ENCODE results near the gene MEIOC. TPM values are rescaled to one million over a fixed set of nuclear protein-coding genes. Genes with fewer than 3 reads are reported as not detected.

MEIOC gene
- total RNA-seq, 1 experiment from 2014 or later: 5.0 TPM

DNA sequence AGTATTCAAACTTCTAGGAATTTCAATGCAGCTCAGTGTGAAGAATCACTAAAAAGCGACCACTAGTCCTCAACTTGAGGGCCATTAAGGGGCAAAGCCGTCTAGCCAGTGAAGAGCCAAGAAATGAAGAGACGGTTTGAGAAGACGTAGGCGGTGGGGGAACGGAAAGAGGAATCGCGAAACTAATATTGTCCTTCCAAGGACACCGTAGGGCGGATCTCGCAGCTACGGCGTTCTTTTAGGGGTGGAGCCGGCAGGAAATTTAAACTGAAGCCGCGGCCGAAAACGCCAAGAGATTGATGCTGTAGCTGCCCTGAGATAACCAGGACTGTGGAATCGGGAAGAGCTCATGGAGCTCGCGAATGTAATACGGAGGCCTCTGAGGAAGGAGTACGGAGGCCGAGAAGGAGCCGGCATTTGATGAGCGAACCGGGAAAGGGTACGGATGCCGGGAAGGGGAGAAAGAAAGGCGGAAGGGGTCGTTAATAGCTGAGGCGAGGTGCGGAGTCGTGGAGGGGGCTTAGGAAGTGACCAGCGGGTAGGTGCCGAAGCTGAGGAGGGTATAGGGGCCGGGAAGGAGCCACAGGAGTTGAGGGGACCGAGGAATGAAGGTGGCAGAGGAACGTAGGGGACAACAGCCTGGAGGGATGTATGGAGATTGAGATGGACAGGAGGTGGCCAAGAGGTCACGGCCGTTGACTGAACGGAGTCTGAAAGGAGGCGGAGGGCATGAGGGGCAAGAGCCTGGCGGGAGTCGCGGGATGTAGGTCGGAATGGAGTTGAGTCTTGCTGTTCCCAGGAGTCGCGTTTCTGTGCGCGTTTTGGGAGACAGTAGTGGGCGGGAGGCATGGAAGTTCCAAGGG, 52.4 kb downstream of the MEIOC start, which contains the start of gene DBF4B:
Gene DBF4B, plus strand, starts transcription at position 265 of the 863 bp plus-strand sequence. Its CDS starts 156 bp downstream, at position 421.
- no peaks in the 10 kb centered on the region for H3K9me3 Mint-ChIP-seq
- H3K27ac Mint-ChIP-seq: no peak within 1 kb of the TSS
- H3K36me3 Mint-ChIP-seq: peaks cover 5% of the 10 kb centered on the region
- ATAC-seq: peak; percentile 79
- CTCF ChIA-PET: interaction anchor here (0.7 to 2.0 kb wide), 5 partner anchors 18 to 202 kb away, joined by 3 to 14 read pairs (median 4); partner anchors contain the start of gene CCDC43
- H3K4me1 Mint-ChIP-seq: peaks cover 6% of the 10 kb centered on the region
- DNase-seq (ENCODE audit: low spot score): peak; percentile 79
- POLR2A ChIA-PET: interaction anchor here (0.7 kb wide), 2 partner anchors 61 to 151 kb away, joined by 3 to 4 read pairs; no protein-coding TSS in a partner anchor
- no peak within 1 kb of the TSS for H3K4me3 Mint-ChIP-seq
- H3K27me3 Mint-ChIP-seq (ENCODE audit: low read depth): peaks cover 4% of the 10 kb centered on the region; the same call in 1 of the 2 replicates
- TF ChIP-seq GABPB1 (CRISPR knock-in tag; IDR thresholded peaks at IDR 0.05) (peak; percentile 24; the same call in 1 of the 2 replicates), MXD4 (CRISPR knock-in tag; IDR thresholded peaks at IDR 0.05; ENCODE audit: borderline replicate concordance) (no peak), RELA (CRISPR knock-in tag; IDR thresholded peaks at IDR 0.05; ENCODE audit: borderline replicate concordance) (no peak), TCF7 (CRISPR knock-in tag; IDR thresholded peaks at IDR 0.05; ENCODE audit: low read depth) (no peak), ATF1 (CRISPR knock-in tag; IDR thresholded peaks at IDR 0.05) (no peak), CREM (CRISPR knock-in tag; IDR thresholded peaks at IDR 0.05) (peak; percentile 75; the same call in 1 of the 2 replicates), TEAD4 (CRISPR knock-in tag; IDR thresholded peaks at IDR 0.05) (0 out of 2 replicates have a peak, but pooled peaks have one; percentile 23), ZNF317 (CRISPR knock-in tag; IDR thresholded peaks at IDR 0.05; ENCODE audit: borderline replicate concordance, low read depth) (no peak), ZNF263 (CRISPR knock-in tag; IDR thresholded peaks at IDR 0.05; ENCODE audit: low read depth) (no peak), ETV6 (CRISPR knock-in tag; IDR thresholded peaks at IDR 0.05) (0 out of 2 replicates have a peak, but pooled peaks have one; percentile 30), ZNF671 (CRISPR knock-in tag; IDR thresholded peaks at IDR 0.05) (no peak)
- TF ChIP-seq, protein P1, sequence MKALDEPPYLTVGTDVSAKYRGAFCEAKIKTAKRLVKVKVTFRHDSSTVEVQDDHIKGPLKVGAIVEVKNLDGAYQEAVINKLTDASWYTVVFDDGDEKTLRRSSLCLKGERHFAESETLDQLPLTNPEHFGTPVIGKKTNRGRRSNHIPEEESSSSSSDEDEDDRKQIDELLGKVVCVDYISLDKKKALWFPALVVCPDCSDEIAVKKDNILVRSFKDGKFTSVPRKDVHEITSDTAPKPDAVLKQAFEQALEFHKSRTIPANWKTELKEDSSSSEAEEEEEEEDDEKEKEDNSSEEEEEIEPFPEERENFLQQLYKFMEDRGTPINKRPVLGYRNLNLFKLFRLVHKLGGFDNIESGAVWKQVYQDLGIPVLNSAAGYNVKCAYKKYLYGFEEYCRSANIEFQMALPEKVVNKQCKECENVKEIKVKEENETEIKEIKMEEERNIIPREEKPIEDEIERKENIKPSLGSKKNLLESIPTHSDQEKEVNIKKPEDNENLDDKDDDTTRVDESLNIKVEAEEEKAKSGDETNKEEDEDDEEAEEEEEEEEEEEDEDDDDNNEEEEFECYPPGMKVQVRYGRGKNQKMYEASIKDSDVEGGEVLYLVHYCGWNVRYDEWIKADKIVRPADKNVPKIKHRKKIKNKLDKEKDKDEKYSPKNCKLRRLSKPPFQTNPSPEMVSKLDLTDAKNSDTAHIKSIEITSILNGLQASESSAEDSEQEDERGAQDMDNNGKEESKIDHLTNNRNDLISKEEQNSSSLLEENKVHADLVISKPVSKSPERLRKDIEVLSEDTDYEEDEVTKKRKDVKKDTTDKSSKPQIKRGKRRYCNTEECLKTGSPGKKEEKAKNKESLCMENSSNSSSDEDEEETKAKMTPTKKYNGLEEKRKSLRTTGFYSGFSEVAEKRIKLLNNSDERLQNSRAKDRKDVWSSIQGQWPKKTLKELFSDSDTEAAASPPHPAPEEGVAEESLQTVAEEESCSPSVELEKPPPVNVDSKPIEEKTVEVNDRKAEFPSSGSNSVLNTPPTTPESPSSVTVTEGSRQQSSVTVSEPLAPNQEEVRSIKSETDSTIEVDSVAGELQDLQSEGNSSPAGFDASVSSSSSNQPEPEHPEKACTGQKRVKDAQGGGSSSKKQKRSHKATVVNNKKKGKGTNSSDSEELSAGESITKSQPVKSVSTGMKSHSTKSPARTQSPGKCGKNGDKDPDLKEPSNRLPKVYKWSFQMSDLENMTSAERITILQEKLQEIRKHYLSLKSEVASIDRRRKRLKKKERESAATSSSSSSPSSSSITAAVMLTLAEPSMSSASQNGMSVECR (CRISPR knock-in tag; IDR thresholded peaks at IDR 0.05; ENCODE audit: borderline replicate concordance): no peak
- TF ChIP-seq, protein P2, sequence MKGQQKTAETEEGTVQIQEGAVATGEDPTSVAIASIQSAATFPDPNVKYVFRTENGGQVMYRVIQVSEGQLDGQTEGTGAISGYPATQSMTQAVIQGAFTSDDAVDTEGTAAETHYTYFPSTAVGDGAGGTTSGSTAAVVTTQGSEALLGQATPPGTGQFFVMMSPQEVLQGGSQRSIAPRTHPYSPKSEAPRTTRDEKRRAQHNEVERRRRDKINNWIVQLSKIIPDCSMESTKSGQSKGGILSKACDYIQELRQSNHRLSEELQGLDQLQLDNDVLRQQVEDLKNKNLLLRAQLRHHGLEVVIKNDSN (CRISPR knock-in tag; IDR thresholded peaks at IDR 0.05): no peak
- TF ChIP-seq, protein P3, sequence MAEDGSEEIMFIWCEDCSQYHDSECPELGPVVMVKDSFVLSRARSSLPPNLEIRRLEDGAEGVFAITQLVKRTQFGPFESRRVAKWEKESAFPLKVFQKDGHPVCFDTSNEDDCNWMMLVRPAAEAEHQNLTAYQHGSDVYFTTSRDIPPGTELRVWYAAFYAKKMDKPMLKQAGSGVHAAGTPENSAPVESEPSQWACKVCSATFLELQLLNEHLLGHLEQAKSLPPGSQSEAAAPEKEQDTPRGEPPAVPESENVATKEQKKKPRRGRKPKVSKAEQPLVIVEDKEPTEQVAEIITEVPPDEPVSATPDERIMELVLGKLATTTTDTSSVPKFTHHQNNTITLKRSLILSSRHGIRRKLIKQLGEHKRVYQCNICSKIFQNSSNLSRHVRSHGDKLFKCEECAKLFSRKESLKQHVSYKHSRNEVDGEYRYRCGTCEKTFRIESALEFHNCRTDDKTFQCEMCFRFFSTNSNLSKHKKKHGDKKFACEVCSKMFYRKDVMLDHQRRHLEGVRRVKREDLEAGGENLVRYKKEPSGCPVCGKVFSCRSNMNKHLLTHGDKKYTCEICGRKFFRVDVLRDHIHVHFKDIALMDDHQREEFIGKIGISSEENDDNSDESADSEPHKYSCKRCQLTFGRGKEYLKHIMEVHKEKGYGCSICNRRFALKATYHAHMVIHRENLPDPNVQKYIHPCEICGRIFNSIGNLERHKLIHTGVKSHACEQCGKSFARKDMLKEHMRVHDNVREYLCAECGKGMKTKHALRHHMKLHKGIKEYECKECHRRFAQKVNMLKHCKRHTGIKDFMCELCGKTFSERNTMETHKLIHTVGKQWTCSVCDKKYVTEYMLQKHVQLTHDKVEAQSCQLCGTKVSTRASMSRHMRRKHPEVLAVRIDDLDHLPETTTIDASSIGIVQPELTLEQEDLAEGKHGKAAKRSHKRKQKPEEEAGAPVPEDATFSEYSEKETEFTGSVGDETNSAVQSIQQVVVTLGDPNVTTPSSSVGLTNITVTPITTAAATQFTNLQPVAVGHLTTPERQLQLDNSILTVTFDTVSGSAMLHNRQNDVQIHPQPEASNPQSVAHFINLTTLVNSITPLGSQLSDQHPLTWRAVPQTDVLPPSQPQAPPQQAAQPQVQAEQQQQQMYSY (CRISPR knock-in tag; IDR thresholded peaks at IDR 0.05): no peak
- TF ChIP-seq, protein P4, sequence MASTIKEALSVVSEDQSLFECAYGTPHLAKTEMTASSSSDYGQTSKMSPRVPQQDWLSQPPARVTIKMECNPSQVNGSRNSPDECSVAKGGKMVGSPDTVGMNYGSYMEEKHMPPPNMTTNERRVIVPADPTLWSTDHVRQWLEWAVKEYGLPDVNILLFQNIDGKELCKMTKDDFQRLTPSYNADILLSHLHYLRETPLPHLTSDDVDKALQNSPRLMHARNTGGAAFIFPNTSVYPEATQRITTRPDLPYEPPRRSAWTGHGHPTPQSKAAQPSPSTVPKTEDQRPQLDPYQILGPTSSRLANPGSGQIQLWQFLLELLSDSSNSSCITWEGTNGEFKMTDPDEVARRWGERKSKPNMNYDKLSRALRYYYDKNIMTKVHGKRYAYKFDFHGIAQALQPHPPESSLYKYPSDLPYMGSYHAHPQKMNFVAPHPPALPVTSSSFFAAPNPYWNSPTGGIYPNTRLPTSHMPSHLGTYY (CRISPR knock-in tag; IDR thresholded peaks at IDR 0.05): no peak
- TF ChIP-seq, protein P5, sequence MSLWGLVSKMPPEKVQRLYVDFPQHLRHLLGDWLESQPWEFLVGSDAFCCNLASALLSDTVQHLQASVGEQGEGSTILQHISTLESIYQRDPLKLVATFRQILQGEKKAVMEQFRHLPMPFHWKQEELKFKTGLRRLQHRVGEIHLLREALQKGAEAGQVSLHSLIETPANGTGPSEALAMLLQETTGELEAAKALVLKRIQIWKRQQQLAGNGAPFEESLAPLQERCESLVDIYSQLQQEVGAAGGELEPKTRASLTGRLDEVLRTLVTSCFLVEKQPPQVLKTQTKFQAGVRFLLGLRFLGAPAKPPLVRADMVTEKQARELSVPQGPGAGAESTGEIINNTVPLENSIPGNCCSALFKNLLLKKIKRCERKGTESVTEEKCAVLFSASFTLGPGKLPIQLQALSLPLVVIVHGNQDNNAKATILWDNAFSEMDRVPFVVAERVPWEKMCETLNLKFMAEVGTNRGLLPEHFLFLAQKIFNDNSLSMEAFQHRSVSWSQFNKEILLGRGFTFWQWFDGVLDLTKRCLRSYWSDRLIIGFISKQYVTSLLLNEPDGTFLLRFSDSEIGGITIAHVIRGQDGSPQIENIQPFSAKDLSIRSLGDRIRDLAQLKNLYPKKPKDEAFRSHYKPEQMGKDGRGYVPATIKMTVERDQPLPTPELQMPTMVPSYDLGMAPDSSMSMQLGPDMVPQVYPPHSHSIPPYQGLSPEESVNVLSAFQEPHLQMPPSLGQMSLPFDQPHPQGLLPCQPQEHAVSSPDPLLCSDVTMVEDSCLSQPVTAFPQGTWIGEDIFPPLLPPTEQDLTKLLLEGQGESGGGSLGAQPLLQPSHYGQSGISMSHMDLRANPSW (CRISPR knock-in tag; conservative IDR thresholded peaks at IDR 0.05; ENCODE audit: low read depth): no peak
- TF ChIP-seq, protein P6, sequence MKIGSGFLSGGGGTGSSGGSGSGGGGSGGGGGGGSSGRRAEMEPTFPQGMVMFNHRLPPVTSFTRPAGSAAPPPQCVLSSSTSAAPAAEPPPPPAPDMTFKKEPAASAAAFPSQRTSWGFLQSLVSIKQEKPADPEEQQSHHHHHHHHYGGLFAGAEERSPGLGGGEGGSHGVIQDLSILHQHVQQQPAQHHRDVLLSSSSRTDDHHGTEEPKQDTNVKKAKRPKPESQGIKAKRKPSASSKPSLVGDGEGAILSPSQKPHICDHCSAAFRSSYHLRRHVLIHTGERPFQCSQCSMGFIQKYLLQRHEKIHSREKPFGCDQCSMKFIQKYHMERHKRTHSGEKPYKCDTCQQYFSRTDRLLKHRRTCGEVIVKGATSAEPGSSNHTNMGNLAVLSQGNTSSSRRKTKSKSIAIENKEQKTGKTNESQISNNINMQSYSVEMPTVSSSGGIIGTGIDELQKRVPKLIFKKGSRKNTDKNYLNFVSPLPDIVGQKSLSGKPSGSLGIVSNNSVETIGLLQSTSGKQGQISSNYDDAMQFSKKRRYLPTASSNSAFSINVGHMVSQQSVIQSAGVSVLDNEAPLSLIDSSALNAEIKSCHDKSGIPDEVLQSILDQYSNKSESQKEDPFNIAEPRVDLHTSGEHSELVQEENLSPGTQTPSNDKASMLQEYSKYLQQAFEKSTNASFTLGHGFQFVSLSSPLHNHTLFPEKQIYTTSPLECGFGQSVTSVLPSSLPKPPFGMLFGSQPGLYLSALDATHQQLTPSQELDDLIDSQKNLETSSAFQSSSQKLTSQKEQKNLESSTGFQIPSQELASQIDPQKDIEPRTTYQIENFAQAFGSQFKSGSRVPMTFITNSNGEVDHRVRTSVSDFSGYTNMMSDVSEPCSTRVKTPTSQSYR (CRISPR knock-in tag; IDR thresholded peaks at IDR 0.05): no peak
- TF ChIP-seq, protein P7, sequence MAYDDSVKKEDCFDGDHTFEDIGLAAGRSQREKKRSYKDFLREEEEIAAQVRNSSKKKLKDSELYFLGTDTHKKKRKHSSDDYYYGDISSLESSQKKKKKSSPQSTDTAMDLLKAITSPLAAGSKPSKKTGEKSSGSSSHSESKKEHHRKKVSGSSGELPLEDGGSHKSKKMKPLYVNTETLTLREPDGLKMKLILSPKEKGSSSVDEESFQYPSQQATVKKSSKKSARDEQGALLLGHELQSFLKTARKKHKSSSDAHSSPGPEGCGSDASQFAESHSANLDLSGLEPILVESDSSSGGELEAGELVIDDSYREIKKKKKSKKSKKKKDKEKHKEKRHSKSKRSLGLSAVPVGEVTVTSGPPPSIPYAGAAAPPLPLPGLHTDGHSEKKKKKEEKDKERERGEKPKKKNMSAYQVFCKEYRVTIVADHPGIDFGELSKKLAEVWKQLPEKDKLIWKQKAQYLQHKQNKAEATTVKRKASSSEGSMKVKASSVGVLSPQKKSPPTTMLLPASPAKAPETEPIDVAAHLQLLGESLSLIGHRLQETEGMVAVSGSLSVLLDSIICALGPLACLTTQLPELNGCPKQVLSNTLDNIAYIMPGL (CRISPR knock-in tag; IDR thresholded peaks at IDR 0.05): no peak

Measured in WTC11 (cell line).